Mammary epithelial cell (primary cell): ENCODE data around the gene DLD.

Experiments used
- EZH2 ChIP-seq: IDR thresholded peaks from 2 replicates; pipeline ENCODE4 v1.6.1; 2012; ENCODE audit warnings: low read length, inconsistent platforms, borderline replicate concordance
- TF ChIP-seq, protein P1 (sequence below), 2 donors: IDR thresholded peaks in 1 of 2; conservative IDR thresholded peaks in 1 of 2; 2 replicates each; pipeline ENCODE4 v1.5.1; 2011 to 2012; ENCODE audit warnings: inconsistent platforms in 2 of 2, low read length in 2 of 2, mild to moderate bottlenecking in 2 of 2, control low read depth in 1 of 2, low read depth in 1 of 2; ENCODE audit not compliant: insufficient read depth in 1 of 2; ENCODE audit errors: extremely low read depth in 1 of 2

DNA sequence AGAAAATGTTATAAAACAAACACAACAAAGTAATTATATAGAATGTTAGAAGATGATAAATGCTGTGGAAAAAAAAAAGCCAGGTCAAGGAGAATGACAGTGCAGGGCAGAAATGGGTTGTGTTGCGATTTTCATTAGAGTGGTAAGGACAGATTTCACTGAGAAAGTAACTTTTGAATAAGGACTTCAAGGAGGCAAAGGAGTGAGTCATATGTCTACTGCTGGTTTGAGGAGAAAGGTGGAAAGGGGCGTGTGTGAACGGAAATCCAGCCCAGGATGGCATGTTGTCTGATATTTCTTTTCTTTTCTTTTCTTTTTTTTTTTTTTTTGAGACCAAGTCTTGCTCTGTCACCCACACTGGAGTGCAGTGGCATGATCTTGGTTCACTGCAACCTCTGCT lies 12.3 kb upstream of the DLD start:
- TF ChIP-seq, protein P1, sequence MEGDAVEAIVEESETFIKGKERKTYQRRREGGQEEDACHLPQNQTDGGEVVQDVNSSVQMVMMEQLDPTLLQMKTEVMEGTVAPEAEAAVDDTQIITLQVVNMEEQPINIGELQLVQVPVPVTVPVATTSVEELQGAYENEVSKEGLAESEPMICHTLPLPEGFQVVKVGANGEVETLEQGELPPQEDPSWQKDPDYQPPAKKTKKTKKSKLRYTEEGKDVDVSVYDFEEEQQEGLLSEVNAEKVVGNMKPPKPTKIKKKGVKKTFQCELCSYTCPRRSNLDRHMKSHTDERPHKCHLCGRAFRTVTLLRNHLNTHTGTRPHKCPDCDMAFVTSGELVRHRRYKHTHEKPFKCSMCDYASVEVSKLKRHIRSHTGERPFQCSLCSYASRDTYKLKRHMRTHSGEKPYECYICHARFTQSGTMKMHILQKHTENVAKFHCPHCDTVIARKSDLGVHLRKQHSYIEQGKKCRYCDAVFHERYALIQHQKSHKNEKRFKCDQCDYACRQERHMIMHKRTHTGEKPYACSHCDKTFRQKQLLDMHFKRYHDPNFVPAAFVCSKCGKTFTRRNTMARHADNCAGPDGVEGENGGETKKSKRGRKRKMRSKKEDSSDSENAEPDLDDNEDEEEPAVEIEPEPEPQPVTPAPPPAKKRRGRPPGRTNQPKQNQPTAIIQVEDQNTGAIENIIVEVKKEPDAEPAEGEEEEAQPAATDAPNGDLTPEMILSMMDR (conservative IDR thresholded peaks at IDR 0.05 in 1 of 2, IDR thresholded peaks at IDR 0.05 in 1 of 2; ENCODE audit: extremely low read depth in 1 of 2, insufficient read depth in 1 of 2, low read depth in 1 of 2, low read length in 2 of 2) = no peak
- no peak for TF ChIP-seq EZH2
